ENCODE data around the gene PRKG1. TPM values are rescaled to one million over a fixed set of nuclear protein-coding genes. Genes with fewer than 3 reads are reported as not detected.
"Not testable (repeated sequence)": the region's sequence is repeated elsewhere in the genome, so short reads cannot be mapped to it uniquely, and the experiment has no call there.

The PRKG1 gene
- total RNA-seq, 4 donors from 2014 or later, result 24.5 to 46.1 (median 37.1) TPM

- Histone ChIP-seq H3K4me3 (no peak overlapping the region), H3K9me3 (no peaks in the 10 kb centered on the region), H3K27ac (replicated peaks in 1 of 4) (no peak overlapping the region), H3K36me3 (no peaks in the 10 kb centered on the region), H3K27me3 (no peaks in the 10 kb centered on the region), H3K4me1 (peaks cover 7 to 14% (median 8%) of the 10 kb centered on the region in 4 donors)
- no peak for DNase-seq (ENCODE audit: extremely low spot score)
- 49% methylated on average over 4 of the region's 4 CpGs for WGBS
- TF ChIP-seq CTCF (IDR thresholded peaks at IDR 0.05) (no peak), EP300 (IDR thresholded peaks at IDR 0.05) (no peak), POLR2AphosphoS5 (IDR thresholded peaks at IDR 0.05) (no peak), POLR2A (IDR thresholded peaks at IDR 0.05; ENCODE audit: low read depth) (no peak)
- intact Hi-C loops (cut with DNase I), result no loop called here
Measured at GRCh38 chr10:51255381-51255780, 181.1 kb downstream of the PRKG1 start.

GRCh38 chr10:51257511-51258248 lies 183.4 kb downstream of the PRKG1 start:
- intact Hi-C loops (cut with DNase I), result no loop called here
- no peak overlapping the region for H3K27ac ChIP-seq (replicated peaks in 1 of 4)
- H3K36me3 ChIP-seq, result no peaks in the 10 kb centered on the region
- no peak for TF ChIP-seq CTCF (IDR thresholded peaks at IDR 0.05)
- no peak for TF ChIP-seq POLR2A (IDR thresholded peaks at IDR 0.05; ENCODE audit: low read depth)
- no peak for TF ChIP-seq EP300 (IDR thresholded peaks at IDR 0.05)
- TF ChIP-seq POLR2AphosphoS5 (IDR thresholded peaks at IDR 0.05), result no peak
- no peaks in the 10 kb centered on the region for H3K27me3 ChIP-seq
- no peak for DNase-seq (ENCODE audit: extremely low spot score)
- 80% methylated on average over 7 of the region's 7 CpGs for WGBS
- H3K4me3 ChIP-seq, result no peak overlapping the region
- no peaks in the 10 kb centered on the region for H3K9me3 ChIP-seq
- no peaks in the 10 kb centered on the region for H3K4me1 ChIP-seq

GRCh38 chr10:51260376-51260775 lies 186.1 kb downstream of the PRKG1 start:
- Histone ChIP-seq H3K27ac (replicated peaks in 1 of 4) (no peak overlapping the region), H3K36me3 (no peaks in the 10 kb centered on the region), H3K4me3 (no peak overlapping the region), H3K9me3 (no peaks in the 10 kb centered on the region), H3K27me3 (no peaks in the 10 kb centered on the region), H3K4me1 (no peaks in the 10 kb centered on the region)
- WGBS, result 88% methylated on average over 2 of the region's 2 CpGs
- intact Hi-C loops (cut with DNase I), result no loop called here
- no peak for DNase-seq (ENCODE audit: extremely low spot score)
- no peak for TF ChIP-seq POLR2A (IDR thresholded peaks at IDR 0.05; ENCODE audit: low read depth)
- TF ChIP-seq POLR2AphosphoS5 (IDR thresholded peaks at IDR 0.05), result no peak

GRCh38 chr10:51266496-51266895 lies 192.2 kb downstream of the PRKG1 start:
- no peak overlapping the region for H3K4me3 ChIP-seq
- intact Hi-C loops (cut with DNase I), result no loop called here
- no peak for TF ChIP-seq POLR2A (IDR thresholded peaks at IDR 0.05; ENCODE audit: low read depth)
- TF ChIP-seq CTCF (IDR thresholded peaks at IDR 0.05), result no peak
- TF ChIP-seq POLR2AphosphoS5 (IDR thresholded peaks at IDR 0.05), result no peak
- TF ChIP-seq EP300 (IDR thresholded peaks at IDR 0.05), result no peak
- H3K9me3 ChIP-seq, result no peaks in the 10 kb centered on the region
- H3K27me3 ChIP-seq, result no peaks in the 10 kb centered on the region
- WGBS, result 82% methylated on average over 3 of the region's 3 CpGs
- no peaks in the 10 kb centered on the region for H3K4me1 ChIP-seq
- DNase-seq (ENCODE audit: extremely low spot score), result no peak
- no peaks in the 10 kb centered on the region for H3K36me3 ChIP-seq
- H3K27ac ChIP-seq (replicated peaks in 1 of 4), result no peak overlapping the region

GRCh38 chr10:51267980-51268570 lies 193.8 kb downstream of the PRKG1 start:
- H3K27ac ChIP-seq (replicated peaks in 1 of 4); H3K27me3 ChIP-seq; intact Hi-C loops (cut with DNase I); H3K4me1 ChIP-seq; H3K9me3 ChIP-seq; H3K4me3 ChIP-seq; H3K36me3 ChIP-seq; DNase-seq (ENCODE audit: extremely low spot score): not testable (repeated sequence)
- WGBS, result 93% methylated on average over 8 of the region's 8 CpGs

Measured in esophagus muscularis mucosa (tissue), 4 donors.